Astrocyte (in vitro differentiated cells and primary cell): Measurements from ENCODE around the gene GRAMD1B. TPM values are rescaled to one million over a fixed set of nuclear protein-coding genes. Genes with fewer than 3 reads are reported as not detected.
A peak's percentile ranks its signal among the peaks of the same experiment; 100 is the strongest.

ENCODE experiments used
- DNase-seq: peaks from one replicate; pipeline ENCODE4 v3.0.0-alpha.2; 2010; ENCODE audit warnings: low read depth
- FAIRE-seq: peaks from 2 replicates; lab custom pipeline; 2011; peaks lifted over from hg19 to GRCh38; lab: Jason Lieb, UNC
- H2AFZ ChIP-seq: 2 replicates; pipeline ENCODE4 v1.6.0; 2012; ENCODE audit warnings: low read depth, low read length, inconsistent platforms
- H3K27ac ChIP-seq: 2 replicates; pipeline ENCODE4 v1.5.1; 2011; ENCODE audit warnings: low read depth, low read length, inconsistent platforms
- H3K27me3 ChIP-seq: 2 replicates; pipeline ENCODE4 v1.6.0; 2011; ENCODE audit warnings: low read length, inconsistent platforms; ENCODE audit not compliant: insufficient read depth
- H3K36me3 ChIP-seq: 2 replicates; pipeline ENCODE4 v1.5.1; 2011; ENCODE audit warnings: low read length, inconsistent platforms; ENCODE audit not compliant: insufficient read depth
- H3K4me1 ChIP-seq: 2 replicates; pipeline ENCODE4 v1.5.1; 2011; ENCODE audit warnings: low read length, inconsistent platforms; ENCODE audit not compliant: insufficient read depth
- H3K4me2 ChIP-seq: 2 replicates; pipeline ENCODE4 v1.6.0; 2012; ENCODE audit warnings: low read length, inconsistent platforms
- H3K4me3 ChIP-seq: 2 replicates; pipeline ENCODE4 v1.5.1; 2011; ENCODE audit warnings: low read depth, mild to moderate bottlenecking, low read length, inconsistent platforms; ENCODE audit not compliant: insufficient read depth
- H3K79me2 ChIP-seq: 2 replicates; pipeline ENCODE4 v1.6.0; 2012; ENCODE audit warnings: mild to moderate bottlenecking, low read length, inconsistent platforms; ENCODE audit not compliant: insufficient read depth
- H3K9ac ChIP-seq: 2 replicates; pipeline ENCODE4 v1.6.0; 2012; ENCODE audit warnings: mild to moderate bottlenecking, low read length, inconsistent platforms
- H3K9me3 ChIP-seq: 2 replicates; pipeline ENCODE4 v1.5.1; 2012; ENCODE audit warnings: low read depth, mild to moderate bottlenecking, low read length, inconsistent platforms; ENCODE audit not compliant: insufficient read depth
- H4K20me1 ChIP-seq: 2 replicates; pipeline ENCODE4 v1.6.0; 2012; ENCODE audit warnings: low read length, inconsistent platforms; ENCODE audit not compliant: insufficient read depth
- H3K27ac Mint-ChIP-seq: one replicate; pipeline ENCODE4 v1.8.0; 2021; ENCODE audit warnings: mild to moderate bottlenecking, mixed read lengths; ENCODE audit not compliant: unreplicated experiment
- H3K27me3 Mint-ChIP-seq: one replicate; pipeline ENCODE4 v1.8.0; 2021; ENCODE audit warnings: low read depth, mixed read lengths; ENCODE audit not compliant: unreplicated experiment
- H3K36me3 Mint-ChIP-seq: one replicate; pipeline ENCODE4 v1.8.0; 2021; ENCODE audit warnings: low read depth, mixed read lengths; ENCODE audit not compliant: unreplicated experiment
- H3K4me1 Mint-ChIP-seq: one replicate; pipeline ENCODE4 v1.8.0; 2021; ENCODE audit warnings: low read depth, mixed read lengths; ENCODE audit not compliant: unreplicated experiment
- H3K4me3 Mint-ChIP-seq: one replicate; pipeline ENCODE4 v1.8.0; 2021; ENCODE audit warnings: mild to moderate bottlenecking, moderate library complexity, mixed read lengths; ENCODE audit not compliant: unreplicated experiment
- H3K9me3 Mint-ChIP-seq: one replicate; pipeline ENCODE4 v1.8.0; 2021; ENCODE audit warnings: mild to moderate bottlenecking, mixed read lengths; ENCODE audit not compliant: unreplicated experiment
- CTCF ChIP-seq: IDR thresholded peaks from 2 replicates; pipeline ENCODE4 v1.5.1; 2011; ENCODE audit warnings: low read depth, mild to moderate bottlenecking, inconsistent platforms, low read length, moderate library complexity; ENCODE audit not compliant: insufficient read depth
- EZH2 ChIP-seq: IDR thresholded peaks from 2 replicates; pipeline ENCODE4 v1.6.1; 2012; ENCODE audit warnings: mild to moderate bottlenecking, low read length, inconsistent platforms; ENCODE audit not compliant: insufficient read depth
- total RNA-seq: library from RNA; stranded (reverse); gene quantifications from 2 replicates; pipeline ENCODE4 v1.2.1, GENCODE V29; 2021

GRAMD1B gene
- total RNA-seq, 1 donor from 2014 or later = 6.5 TPM

GRCh38 chr11:123509737-123510578 lies 79.9 kb downstream of the GRAMD1B start:
- peak overlapping the region; percentile 40 for H3K4me3 Mint-ChIP-seq

GRCh38 chr11:123510579-123510905 lies 80.5 kb downstream of the GRAMD1B start:
- H3K9ac ChIP-seq = peak overlapping the region; percentile 13
- no peaks in the 10 kb centered on the region for H3K36me3 ChIP-seq
- H2AFZ ChIP-seq = no peak overlapping the region
- no peak overlapping the region for H3K4me3 Mint-ChIP-seq
- peaks cover 2% of the 10 kb centered on the region for H3K27me3 Mint-ChIP-seq
- peaks cover 15% of the 10 kb centered on the region for H3K4me1 Mint-ChIP-seq
- TF ChIP-seq CTCF (no peak), EZH2 (no peak)
- peak overlapping the region; percentile 67 for H3K4me2 ChIP-seq
- FAIRE-seq (no peak), DNase-seq (no peak)
- H3K4me1 ChIP-seq = peaks cover 9% of the 10 kb centered on the region
- no peak overlapping the region for H3K27ac ChIP-seq
- H3K9me3 Mint-ChIP-seq = no peaks in the 10 kb centered on the region
- no peaks in the 10 kb centered on the region for H3K27me3 ChIP-seq
- no peak overlapping the region for H3K27ac Mint-ChIP-seq
- no peak overlapping the region for H3K4me3 ChIP-seq
- H4K20me1 ChIP-seq = peaks cover 4% of the 10 kb centered on the region
- no peaks in the 10 kb centered on the region for H3K79me2 ChIP-seq
- H3K9me3 ChIP-seq = no peaks in the 10 kb centered on the region
- H3K36me3 Mint-ChIP-seq = no peaks in the 10 kb centered on the region

More at GRCh38 chr11:123509737-123510578, 79.9 kb downstream of the GRAMD1B start:
- H3K27me3 ChIP-seq = no peaks in the 10 kb centered on the region
- no peaks in the 10 kb centered on the region for H3K36me3 Mint-ChIP-seq
- peaks cover 1% of the 10 kb centered on the region for H3K27me3 Mint-ChIP-seq
- no peaks in the 10 kb centered on the region for H3K9me3 Mint-ChIP-seq
- H3K27ac Mint-ChIP-seq = peak overlapping the region; percentile 55
- H3K9ac ChIP-seq = peak overlapping the region; percentile 33
- peaks cover 15% of the 10 kb centered on the region for H3K4me1 Mint-ChIP-seq
- H3K9me3 ChIP-seq = no peaks in the 10 kb centered on the region
- peak overlapping the region; percentile 84 for H2AFZ ChIP-seq
- peak; percentile 85 for DNase-seq
- H3K36me3 ChIP-seq = no peaks in the 10 kb centered on the region
- H3K4me1 ChIP-seq = peaks cover 9% of the 10 kb centered on the region
- TF ChIP-seq EZH2 = no peak
- no peak for TF ChIP-seq CTCF
- peaks cover 4% of the 10 kb centered on the region for H4K20me1 ChIP-seq
- FAIRE-seq = peak; percentile 68
- no peaks in the 10 kb centered on the region for H3K79me2 ChIP-seq
- H3K4me2 ChIP-seq = peak overlapping the region; percentile 67
- H3K4me3 ChIP-seq = no peak overlapping the region
- peak overlapping the region; percentile 30 for H3K27ac ChIP-seq
